Right atrium auricular region (tissue), 2 donors: ENCODE data around the gene CHRM1. TPM values are rescaled to one million over a fixed set of nuclear protein-coding genes. Genes with fewer than 3 reads are reported as not detected.

ENCODE experiments used
- DNase-seq: peaks from one replicate; pipeline ENCODE4 v3.0.0-alpha.2; 2019; ENCODE audit warnings: low spot score
- H3K27ac ChIP-seq, 2 donors: fragments of 200-600 bp; sonication (generic); 1 replicate in 1 of 2; 2 replicates in 1 of 2; pipeline ENCODE4 v1.5.1; 2016 to 2019
- H3K27me3 ChIP-seq, 2 donors: fragments of 200-600 bp; sonication (generic); one replicate each; pipeline versions ENCODE4 v1.5.1 to v1.6.0; 2017 to 2019
- H3K36me3 ChIP-seq: fragments of 200-600 bp; sonication (generic); one replicate; pipeline ENCODE4 v1.5.1; 2016
- H3K4me1 ChIP-seq, 2 donors: fragments of 200-600 bp; sonication (generic); one replicate each; pipeline versions ENCODE4 v1.5.1 to v1.6.0; 2017 to 2019
- H3K4me3 ChIP-seq, 2 donors: fragments of 200-600 bp; sonication (generic); 1 replicate in 1 of 2; 2 replicates in 1 of 2; pipeline ENCODE4 v1.5.1; 2017 to 2019; ENCODE audit warnings: mild to moderate bottlenecking in 1 of 2, moderate library complexity in 1 of 2
- H3K9me3 ChIP-seq, 2 donors: fragments of 200-600 bp; sonication (generic); one replicate each; pipeline ENCODE4 v1.5.1; 2019
- CTCF ChIP-seq, 2 donors: fragments of 200-600 bp; sonication (generic); IDR thresholded peaks; one replicate each; pipeline ENCODE4 v1.5.1; 2019; ENCODE audit warnings: antibody characterized with exemption in 2 of 2
- total RNA-seq, 2 donors: library from RNA; depleted of rRNA; stranded (reverse); fragments of >200 nt; gene quantifications; one replicate each; pipeline ENCODE4 v1.1.0, GENCODE V29; 2016

CHRM1 gene
- total RNA-seq, 2 donors from 2014 or later: not detected

- no peak overlapping the region for H3K27ac ChIP-seq
- no peaks in the 10 kb centered on the region for H3K9me3 ChIP-seq
- no peak for TF ChIP-seq CTCF (IDR thresholded peaks at IDR 0.05)
- no peak overlapping the region for H3K4me3 ChIP-seq
- no peaks in the 10 kb centered on the region for H3K36me3 ChIP-seq
- no peak for DNase-seq
- H3K4me1 ChIP-seq: peaks cover 0 to 23% of the 10 kb centered on the region in 2 donors
- H3K27me3 ChIP-seq: peaks cover 7 to 9% of the 10 kb centered on the region in 2 donors
Measured at GRCh38 chr11:62919476-62919875, 1.7 kb downstream of the CHRM1 start.

- H3K4me3 ChIP-seq: no peak overlapping the region
- DNase-seq: no peak
- peaks cover 0 to 17% of the 10 kb centered on the region in 2 donors for H3K4me1 ChIP-seq
- TF ChIP-seq CTCF (IDR thresholded peaks at IDR 0.05): no peak
- no peaks in the 10 kb centered on the region for H3K9me3 ChIP-seq
- peaks cover under 1 to 7% of the 10 kb centered on the region in 2 donors for H3K27me3 ChIP-seq
- no peaks in the 10 kb centered on the region for H3K36me3 ChIP-seq
- H3K27ac ChIP-seq: no peak overlapping the region
Measured at GRCh38 chr11:62918531-62918930, 2.6 kb downstream of the CHRM1 start.

GRCh38 chr11:62917906-62918502 lies 3.2 kb downstream of the CHRM1 start:
- no peak overlapping the region for H3K27ac ChIP-seq
- H3K4me1 ChIP-seq: peaks cover 0 to 12% of the 10 kb centered on the region in 2 donors
- TF ChIP-seq CTCF (IDR thresholded peaks at IDR 0.05): no peak
- no peak for DNase-seq
- H3K27me3 ChIP-seq: peaks cover 0 to 2% of the 10 kb centered on the region in 2 donors
- H3K4me3 ChIP-seq: no peak overlapping the region
- H3K36me3 ChIP-seq: no peaks in the 10 kb centered on the region
- H3K9me3 ChIP-seq: no peaks in the 10 kb centered on the region

GRCh38 chr11:62914416-62914815 lies 6.7 kb downstream of the CHRM1 start:
- H3K4me1 ChIP-seq: peaks cover 0 to 1% of the 10 kb centered on the region in 2 donors
- no peak overlapping the region for H3K27ac ChIP-seq
- H3K9me3 ChIP-seq: no peaks in the 10 kb centered on the region
- H3K27me3 ChIP-seq: no peaks in the 10 kb centered on the region
- no peaks in the 10 kb centered on the region for H3K36me3 ChIP-seq
- no peak overlapping the region for H3K4me3 ChIP-seq
- no peak for TF ChIP-seq CTCF (IDR thresholded peaks at IDR 0.05)
- DNase-seq: no peak

- Histone ChIP-seq H3K36me3 (no peaks in the 10 kb centered on the region), H3K27me3 (no peaks in the 10 kb centered on the region), H3K9me3 (no peaks in the 10 kb centered on the region), H3K27ac (no peak overlapping the region), H3K4me3 (no peak overlapping the region), H3K4me1 (peaks cover 0 to 12% of the 10 kb centered on the region in 2 donors)
- no peak for DNase-seq
- TF ChIP-seq CTCF (IDR thresholded peaks at IDR 0.05): no peak
Measured at GRCh38 chr11:62912268-62912667, 8.9 kb downstream of the CHRM1 start.
